Vagina (tissue), 2 donors: Measurements from ENCODE around the gene ZDHHC11. TPM values are rescaled to one million over a fixed set of nuclear protein-coding genes. Genes with fewer than 3 reads are reported as not detected.

Source experiments
- DNase-seq, 2 donors: peaks; one replicate each; pipeline ENCODE4 v3.0.0-alpha.2; 2017; ENCODE audit errors: extremely low spot score in 2 of 2
- H3K27ac ChIP-seq: fragments of 200-600 bp; sonication (generic); one replicate; pipeline ENCODE4 v1.5.1; 2019
- H3K27me3 ChIP-seq: fragments of 200-600 bp; sonication (generic); one replicate; pipeline ENCODE4 v1.5.1; 2019
- H3K36me3 ChIP-seq, 2 donors: fragments of 200-600 bp; sonication (generic); one replicate each; pipeline ENCODE4 v1.5.1; 2017 to 2019
- H3K4me1 ChIP-seq: fragments of 200-600 bp; sonication (generic); one replicate; pipeline ENCODE4 v1.5.1; 2019
- H3K4me3 ChIP-seq, 2 donors: fragments of 200-600 bp; sonication (generic); 1 replicate in 1 of 2; 2 replicates in 1 of 2; pipeline ENCODE4 v1.5.1; 2016 to 2019
- H3K9me3 ChIP-seq: fragments of 200-600 bp; sonication (generic); one replicate; pipeline ENCODE4 v1.5.1; 2019
- CTCF ChIP-seq, 3 experiments: fragments of 450-650 bp in 2 of 3; fragments of 200-600 bp in 1 of 3; sonication (generic) in 1 of 3; IDR thresholded peaks; one replicate each; pipeline ENCODE4 v1.5.1; 2017 to 2019; ENCODE audit warnings: antibody characterized with exemption in 3 of 3, mild to moderate bottlenecking in 2 of 3, moderate library complexity in 2 of 3
- POLR2A ChIP-seq, 2 donors: fragments of 450-650 bp; IDR thresholded peaks; one replicate each; pipeline ENCODE4 v1.6.1; 2017; ENCODE audit warnings: antibody characterized with exemption in 2 of 2, mild to moderate bottlenecking in 2 of 2, moderate library complexity in 2 of 2
- POLR2AphosphoS5 ChIP-seq, 2 donors: sonication (generic); formaldehyde crosslinking; IDR thresholded peaks; one replicate each; pipeline ENCODE4 v1.9.0; 2017; ENCODE audit warnings: antibody characterized with exemption in 2 of 2, mild to moderate bottlenecking in 2 of 2, low read depth in 1 of 2; ENCODE audit not compliant: insufficient read depth in 1 of 2
- intact Hi-C: fragments of 100-400 bp; cut with DNase I; formaldehyde crosslinking; loops from one replicate; pipeline ENCODE4 v1.15.1; 2023
- total RNA-seq: library from RNA; depleted of rRNA; stranded (reverse); fragments of >200 nt; gene quantifications from one replicate; pipeline ENCODE4 v1.2.3, GENCODE V29; 2016

The ZDHHC11 gene
- total RNA-seq, 1 donor from 2014 or later = 5.6 TPM

- intact Hi-C loops = no loop called here
- Histone ChIP-seq H3K27ac (no peak overlapping the region), H3K36me3 (peaks cover 6 to 88% of the 10 kb centered on the region in 2 donors)
Measured at GRCh38 chr5:884345-885126, 33.8 kb upstream of the ZDHHC11 start.

GRCh38 chr5:883475-884181, 32.8 kb upstream of the ZDHHC11 start:
- Histone ChIP-seq H3K4me3 (no peak overlapping the region), H3K27ac (no peak overlapping the region), H3K4me1 (no peaks in the 10 kb centered on the region), H3K36me3 (peaks cover 6 to 79% of the 10 kb centered on the region in 2 donors), H3K9me3 (no peaks in the 10 kb centered on the region), H3K27me3 (no peaks in the 10 kb centered on the region)
- TF ChIP-seq CTCF (IDR thresholded peaks at IDR 0.05) (no peak), POLR2A (IDR thresholded peaks at IDR 0.05) (no peak), POLR2AphosphoS5 (IDR thresholded peaks at IDR 0.05; ENCODE audit: insufficient read depth in 1 of 2, low read depth in 1 of 2) (no peak)
- no peak for DNase-seq
- intact Hi-C loops = no loop called here

More at GRCh38 chr5:884345-885126, 33.8 kb upstream of the ZDHHC11 start:
- Histone ChIP-seq H3K9me3 (no peaks in the 10 kb centered on the region), H3K27me3 (no peaks in the 10 kb centered on the region), H3K4me3 (no peak overlapping the region), H3K4me1 (no peaks in the 10 kb centered on the region)
- TF ChIP-seq POLR2AphosphoS5 (IDR thresholded peaks at IDR 0.05; ENCODE audit: insufficient read depth in 1 of 2, low read depth in 1 of 2) (no peak), POLR2A (IDR thresholded peaks at IDR 0.05) (no peak), CTCF (IDR thresholded peaks at IDR 0.05) (no peak)
- no peak for DNase-seq

- intact Hi-C loops = no loop called here
- Histone ChIP-seq H3K27ac (no peak overlapping the region), H3K4me1 (no peaks in the 10 kb centered on the region), H3K4me3 (no peak overlapping the region), H3K9me3 (no peaks in the 10 kb centered on the region), H3K36me3 (peaks cover 6 to 76% of the 10 kb centered on the region in 2 donors), H3K27me3 (no peaks in the 10 kb centered on the region)
- TF ChIP-seq POLR2A (IDR thresholded peaks at IDR 0.05) (no peak), POLR2AphosphoS5 (IDR thresholded peaks at IDR 0.05; ENCODE audit: insufficient read depth in 1 of 2, low read depth in 1 of 2) (no peak), CTCF (IDR thresholded peaks at IDR 0.05) (no peak)
- no peak for DNase-seq
Measured at GRCh38 chr5:882253-883183, 31.7 kb upstream of the ZDHHC11 start.

DNA sequence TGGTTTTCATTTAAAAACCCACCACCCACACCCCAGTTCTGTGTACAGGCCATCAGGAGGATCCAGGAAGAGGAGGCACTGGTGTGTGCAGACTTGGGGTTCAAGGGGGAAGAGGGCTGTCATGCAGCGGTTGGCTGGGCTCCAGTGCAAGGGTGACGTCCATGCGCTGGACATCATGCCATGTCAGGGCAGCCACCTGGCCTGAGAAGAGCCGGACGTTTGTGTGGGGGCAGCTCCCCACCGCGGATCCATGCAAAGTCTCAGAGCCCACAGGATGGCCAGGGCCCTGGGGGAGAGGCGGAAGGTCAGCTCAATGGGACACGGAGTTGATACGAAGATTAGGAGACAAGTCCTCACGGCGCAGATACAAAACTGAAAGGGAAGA, 30.8 kb upstream of the ZDHHC11 start:
- no peak for DNase-seq
- Histone ChIP-seq H3K4me3 (no peak overlapping the region), H3K27me3 (no peaks in the 10 kb centered on the region), H3K4me1 (no peaks in the 10 kb centered on the region), H3K36me3 (peaks cover 2 to 74% of the 10 kb centered on the region in 2 donors), H3K27ac (no peak overlapping the region), H3K9me3 (no peaks in the 10 kb centered on the region)
- intact Hi-C loops = no loop called here
- TF ChIP-seq POLR2A (IDR thresholded peaks at IDR 0.05) (no peak), CTCF (IDR thresholded peaks at IDR 0.05) (no peak), POLR2AphosphoS5 (IDR thresholded peaks at IDR 0.05; ENCODE audit: insufficient read depth in 1 of 2, low read depth in 1 of 2) (no peak)
